Measurements from ENCODE around the gene PEX1.
"Not testable (repeated sequence)": the region's sequence is repeated elsewhere in the genome, so short reads cannot be mapped to it uniquely, and the experiment has no call there.

Gene PEX1

GRCh38 chr7:92557808-92558362 lies 29.6 kb upstream of the PEX1 start:
- no peak for DNase-seq (ENCODE audit: low read depth)
- TF ChIP-seq CTCF (conservative IDR thresholded peaks at IDR 0.05; ENCODE audit: control insufficient read depth, insufficient read depth, low read depth, low read length) = no peak
- no peak overlapping the region for H3K4me3 ChIP-seq (ENCODE audit: control insufficient read depth, low read depth, low read length)

- no peak for TF ChIP-seq CTCF (conservative IDR thresholded peaks at IDR 0.05; ENCODE audit: control insufficient read depth, insufficient read depth, low read depth, low read length)
- H3K4me3 ChIP-seq (ENCODE audit: control insufficient read depth, low read depth, low read length) = no peak overlapping the region
- DNase-seq (ENCODE audit: low read depth) = no peak
Measured at GRCh38 chr7:92557249-92557648, 28.9 kb upstream of the PEX1 start.

- TF ChIP-seq CTCF (conservative IDR thresholded peaks at IDR 0.05; ENCODE audit: control insufficient read depth, insufficient read depth, low read depth, low read length) = no peak
- no peak for DNase-seq (ENCODE audit: low read depth)
- no peak overlapping the region for H3K4me3 ChIP-seq (ENCODE audit: control insufficient read depth, low read depth, low read length)
Measured at GRCh38 chr7:92550194-92550593, 21.9 kb upstream of the PEX1 start.

GRCh38 chr7:92547579-92547978 lies 19.3 kb upstream of the PEX1 start:
- H3K4me3 ChIP-seq (ENCODE audit: control insufficient read depth, low read depth, low read length) = no peak overlapping the region
- no peak for DNase-seq (ENCODE audit: low read depth)
- no peak for TF ChIP-seq CTCF (conservative IDR thresholded peaks at IDR 0.05; ENCODE audit: control insufficient read depth, insufficient read depth, low read depth, low read length)

GRCh38 chr7:92546856-92547497 lies 18.7 kb upstream of the PEX1 start:
- no peak for DNase-seq (ENCODE audit: low read depth)
- H3K4me3 ChIP-seq (ENCODE audit: control insufficient read depth, low read depth, low read length) = no peak overlapping the region
- TF ChIP-seq CTCF (conservative IDR thresholded peaks at IDR 0.05; ENCODE audit: control insufficient read depth, insufficient read depth, low read depth, low read length) = no peak

GRCh38 chr7:92545116-92545515 lies 16.8 kb upstream of the PEX1 start:
- DNase-seq (ENCODE audit: low read depth); H3K4me3 ChIP-seq (ENCODE audit: control insufficient read depth, low read depth, low read length): not testable (repeated sequence)

- not testable (repeated sequence) for DNase-seq (ENCODE audit: low read depth); H3K4me3 ChIP-seq (ENCODE audit: control insufficient read depth, low read depth, low read length)
Measured at GRCh38 chr7:92543542-92543941, 15.2 kb upstream of the PEX1 start.

- H3K4me3 ChIP-seq (ENCODE audit: control insufficient read depth, low read depth, low read length) = no peak overlapping the region
- no peak for DNase-seq (ENCODE audit: low read depth)
- no peak for TF ChIP-seq CTCF (conservative IDR thresholded peaks at IDR 0.05; ENCODE audit: control insufficient read depth, insufficient read depth, low read depth, low read length)
Measured at GRCh38 chr7:92534572-92534971, 6.3 kb upstream of the PEX1 start.
